HG03378 (cell line): Measurements from ENCODE around the gene SNRPN.
"Not testable (repeated sequence)": the region's sequence is repeated elsewhere in the genome, so short reads cannot be mapped to it uniquely, and the experiment has no call there.

Source experiments
- ATAC-seq: cut with Tn5 transposase; IDR thresholded peaks from one replicate; pipeline ENCODE4 v1.9.1; 2021; ENCODE audit warnings: mild to moderate bottlenecking, moderate library complexity; ENCODE audit not compliant: unreplicated experiment

SNRPN gene

GRCh38 chr15:24954783-24955530 lies at the start of gene SNRPN, which contains the start of gene SNURF:
Gene SNRPN, plus strand, starts transcription at chr15:24954987. Its CDS starts 19,467 bp downstream, at chr15:24974454.
Gene SNURF, plus strand, starts transcription at chr15:24954987. Its CDS starts 62 bp downstream, at chr15:24955049.
- peak; percentile 54 for ATAC-seq

GRCh38 chr15:24916305-24917009 lies 38.3 kb upstream of the SNRPN start:
- ATAC-seq, result no peak

- ATAC-seq, result no peak
Observed at GRCh38 chr15:24917431-24917830, 37.4 kb upstream of the SNRPN start.

- no peak for ATAC-seq
Observed at GRCh38 chr15:24919446-24919845, 35.3 kb upstream of the SNRPN start.

GRCh38 chr15:24922781-24923180 lies 32.0 kb upstream of the SNRPN start:
- ATAC-seq, result not testable (repeated sequence)

- no peak for ATAC-seq
Observed at GRCh38 chr15:24924153-24924552, 30.6 kb upstream of the SNRPN start.

- no peak for ATAC-seq
Observed at GRCh38 chr15:24924621-24925020, 30.2 kb upstream of the SNRPN start.

- not testable (repeated sequence) for ATAC-seq
Observed at GRCh38 chr15:24931874-24932732, 22.7 kb upstream of the SNRPN start.

GRCh38 chr15:24933716-24934115 lies 21.1 kb upstream of the SNRPN start:
- ATAC-seq, result no peak

- not testable (repeated sequence) for ATAC-seq
Observed at GRCh38 chr15:24938224-24938623, 16.6 kb upstream of the SNRPN start.

- ATAC-seq, result no peak
Observed at GRCh38 chr15:24940236-24940635, 14.6 kb upstream of the SNRPN start.

- ATAC-seq, result no peak
Observed at GRCh38 chr15:24943361-24943760, 11.4 kb upstream of the SNRPN start.

GRCh38 chr15:24944954-24945353 lies 9.8 kb upstream of the SNRPN start:
- ATAC-seq, result no peak

GRCh38 chr15:24945711-24946110 lies 9.1 kb upstream of the SNRPN start:
- no peak for ATAC-seq

- ATAC-seq, result no peak
Observed at GRCh38 chr15:24948495-24948894, 6.3 kb upstream of the SNRPN start.

GRCh38 chr15:24955531-24955921 lies 739 bp downstream of the SNRPN start:
- ATAC-seq, result no peak

GRCh38 chr15:24956111-24956838 lies 1.5 kb downstream of the SNRPN start:
- ATAC-seq, result peak; percentile 67

GRCh38 chr15:24957691-24958090 lies 2.9 kb downstream of the SNRPN start:
- no peak for ATAC-seq

GRCh38 chr15:24961967-24962366 lies 7.2 kb downstream of the SNRPN start:
- no peak for ATAC-seq

- ATAC-seq, result no peak
Observed at GRCh38 chr15:24962880-24963279, 8.1 kb downstream of the SNRPN start.
